Measurements from ENCODE around the gene AKAP14. TPM values are rescaled to one million over a fixed set of nuclear protein-coding genes. Genes with fewer than 3 reads are reported as not detected.
"Not testable (repeated sequence)": the region's sequence is repeated elsewhere in the genome, so short reads cannot be mapped to it uniquely, and the experiment has no call there.

Gene AKAP14
- total RNA-seq, 2 experiments from 2014 or later = not detected

DNA sequence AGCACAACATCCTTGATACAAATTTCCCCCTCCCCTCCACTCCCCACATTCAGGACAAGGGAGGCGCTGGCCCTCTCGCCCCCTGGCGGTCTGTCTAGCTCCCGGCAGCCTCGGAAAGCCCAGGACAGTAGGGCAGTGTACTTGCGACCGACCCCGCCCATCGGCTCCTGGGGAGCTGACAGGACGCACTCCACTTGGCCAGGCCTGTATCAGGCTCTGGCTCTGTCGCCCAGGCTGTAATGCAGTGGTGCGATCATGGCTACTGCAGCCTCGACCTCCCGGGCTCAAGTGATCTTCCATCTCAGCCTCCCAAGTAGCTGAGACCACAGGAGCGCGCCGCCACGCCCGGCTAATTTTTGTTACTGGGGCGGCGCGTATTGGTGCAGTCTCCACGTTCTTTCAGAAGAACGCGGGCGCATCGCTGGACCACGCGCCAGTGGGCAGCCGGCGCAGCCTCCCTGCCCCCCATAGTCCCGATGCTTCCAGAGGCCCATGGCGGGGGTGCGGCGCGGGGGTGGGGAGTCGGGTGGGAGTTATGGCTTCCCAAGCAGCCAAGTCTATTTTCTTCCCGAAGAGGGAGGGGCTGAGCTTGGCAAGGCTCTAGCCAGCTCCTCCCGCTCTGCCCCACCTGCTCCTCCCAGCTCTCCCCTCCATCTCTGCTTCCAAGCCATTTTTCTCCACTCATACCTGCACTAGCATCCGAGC lies 7.8 kb upstream of the AKAP14 start:
- H3K79me2 ChIP-seq (ENCODE audit: insufficient read depth, low read depth, low read length) = no peaks in the 10 kb centered on the region
- no peaks in the 10 kb centered on the region for H3K9me3 ChIP-seq (ENCODE audit: low read length)
- ChIA-PET CTCF (ENCODE audit: unreplicated experiment) (no interaction called here), POLR2A (no interaction called here)
- no peak overlapping the region; the same call in 1 of the 2 replicates for H3K4me2 ChIP-seq (ENCODE audit: low read length)
- no peak overlapping the region for H3K27ac ChIP-seq (ENCODE audit: low read depth, low read length, poor library complexity, severe bottlenecking)
- intact Hi-C loops (cut with micrococcal nuclease; ENCODE audit: unreplicated experiment) = no loop called here
- BruUV-seq (replicated peaks) = no TSS peak
- no peaks in the 10 kb centered on the region for H3K36me3 ChIP-seq (ENCODE audit: insufficient read depth, low read length)
- H3K4me3 ChIP-seq (ENCODE audit: low read depth, low read length, poor library complexity, severe bottlenecking) = no peak overlapping the region
- H4K20me1 ChIP-seq (ENCODE audit: insufficient read depth, low read length) = no peaks in the 10 kb centered on the region
- H3K4me1 ChIP-seq (ENCODE audit: insufficient read depth, low read length, poor library complexity, severe bottlenecking) = no peaks in the 10 kb centered on the region
- no peaks in the 10 kb centered on the region for H3K9me2 ChIP-seq (ENCODE audit: insufficient read depth, low read length)
- peak; percentile 60 for DNase-seq (ENCODE audit: low spot score)
- TF ChIP-seq, protein P1, sequence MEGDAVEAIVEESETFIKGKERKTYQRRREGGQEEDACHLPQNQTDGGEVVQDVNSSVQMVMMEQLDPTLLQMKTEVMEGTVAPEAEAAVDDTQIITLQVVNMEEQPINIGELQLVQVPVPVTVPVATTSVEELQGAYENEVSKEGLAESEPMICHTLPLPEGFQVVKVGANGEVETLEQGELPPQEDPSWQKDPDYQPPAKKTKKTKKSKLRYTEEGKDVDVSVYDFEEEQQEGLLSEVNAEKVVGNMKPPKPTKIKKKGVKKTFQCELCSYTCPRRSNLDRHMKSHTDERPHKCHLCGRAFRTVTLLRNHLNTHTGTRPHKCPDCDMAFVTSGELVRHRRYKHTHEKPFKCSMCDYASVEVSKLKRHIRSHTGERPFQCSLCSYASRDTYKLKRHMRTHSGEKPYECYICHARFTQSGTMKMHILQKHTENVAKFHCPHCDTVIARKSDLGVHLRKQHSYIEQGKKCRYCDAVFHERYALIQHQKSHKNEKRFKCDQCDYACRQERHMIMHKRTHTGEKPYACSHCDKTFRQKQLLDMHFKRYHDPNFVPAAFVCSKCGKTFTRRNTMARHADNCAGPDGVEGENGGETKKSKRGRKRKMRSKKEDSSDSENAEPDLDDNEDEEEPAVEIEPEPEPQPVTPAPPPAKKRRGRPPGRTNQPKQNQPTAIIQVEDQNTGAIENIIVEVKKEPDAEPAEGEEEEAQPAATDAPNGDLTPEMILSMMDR (conservative IDR thresholded peaks at IDR 0.05; ENCODE audit: low read length) = peak; percentile 64
- TF ChIP-seq EZH2phosphoT487 (IDR thresholded peaks at IDR 0.05; ENCODE audit: borderline replicate concordance, low read depth, low read length) = no peak
- H2AFZ ChIP-seq (ENCODE audit: low read length) = no peak overlapping the region

DNA sequence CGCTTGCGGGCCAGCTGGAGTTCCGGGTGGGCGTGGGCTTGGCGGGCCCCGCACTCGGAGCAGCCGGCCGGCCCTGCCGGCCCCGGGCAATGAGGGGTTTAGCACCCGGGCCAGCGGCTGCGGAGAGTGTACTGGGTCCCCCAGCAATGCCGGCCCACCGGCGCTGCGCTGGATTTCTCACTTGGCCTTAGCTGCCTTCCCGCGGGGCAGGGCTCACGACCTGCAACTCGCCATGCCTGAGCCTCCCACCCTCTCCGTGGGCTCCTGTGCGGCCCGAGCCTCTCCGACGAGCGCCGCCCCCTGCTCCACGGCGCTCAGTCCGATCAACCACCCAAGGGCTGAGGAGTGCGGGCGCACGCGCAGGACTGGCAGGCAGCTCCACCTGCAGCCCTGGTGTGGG lies 5.1 kb upstream of the AKAP14 start:
- H3K79me2 ChIP-seq (ENCODE audit: insufficient read depth, low read depth, low read length); CTCF ChIA-PET (ENCODE audit: unreplicated experiment); DNase-seq (ENCODE audit: low spot score); H4K20me1 ChIP-seq (ENCODE audit: insufficient read depth, low read length); H3K36me3 ChIP-seq (ENCODE audit: insufficient read depth, low read length); H3K4me2 ChIP-seq (ENCODE audit: low read length); H3K4me3 ChIP-seq (ENCODE audit: low read depth, low read length, poor library complexity, severe bottlenecking); H3K9me3 ChIP-seq (ENCODE audit: low read length); H3K27ac ChIP-seq (ENCODE audit: low read depth, low read length, poor library complexity, severe bottlenecking); BruUV-seq (replicated peaks); H3K4me1 ChIP-seq (ENCODE audit: insufficient read depth, low read length, poor library complexity, severe bottlenecking); intact Hi-C loops (cut with micrococcal nuclease; ENCODE audit: unreplicated experiment); H2AFZ ChIP-seq (ENCODE audit: low read length); H3K9me2 ChIP-seq (ENCODE audit: insufficient read depth, low read length); POLR2A ChIA-PET: not testable (repeated sequence)

DNA sequence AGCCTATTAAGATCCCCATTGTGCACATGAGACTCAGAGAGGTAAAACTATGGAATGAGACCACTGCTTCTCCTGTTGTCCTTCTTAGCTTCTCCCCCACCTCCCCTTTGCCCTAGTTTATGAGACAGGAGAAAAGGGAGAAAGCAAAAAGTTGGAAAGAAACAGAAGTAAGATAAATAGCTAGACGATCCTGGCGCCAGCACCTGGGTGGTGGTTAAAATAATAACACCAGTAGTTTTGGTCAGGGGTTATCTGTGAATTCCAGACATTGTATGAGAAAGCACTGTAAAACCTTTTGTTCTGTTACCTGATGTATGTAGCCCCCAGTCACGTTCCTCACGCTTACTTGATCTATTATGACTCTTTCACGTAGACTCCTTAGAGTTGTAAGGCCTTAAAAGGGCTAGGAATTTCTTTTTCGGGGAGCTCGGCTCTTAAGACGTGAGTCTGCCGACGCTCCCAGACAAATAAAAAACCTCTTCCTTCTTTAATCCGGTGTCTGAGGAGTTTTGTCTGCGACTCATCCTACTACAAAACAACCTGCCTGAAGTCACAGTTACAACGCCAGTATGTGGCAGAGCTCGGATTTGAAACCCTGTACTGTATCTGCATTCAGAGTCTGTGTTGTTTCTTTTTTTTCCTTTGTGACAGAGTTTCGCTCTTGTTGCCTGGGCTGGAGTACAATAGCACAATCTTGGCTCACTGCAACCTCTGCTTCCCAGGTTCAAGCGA lies 3.6 kb upstream of the AKAP14 start:
- intact Hi-C loops (cut with micrococcal nuclease; ENCODE audit: unreplicated experiment); H3K79me2 ChIP-seq (ENCODE audit: insufficient read depth, low read depth, low read length); BruUV-seq (replicated peaks); DNase-seq (ENCODE audit: low spot score); CTCF ChIA-PET (ENCODE audit: unreplicated experiment); H3K4me3 ChIP-seq (ENCODE audit: low read depth, low read length, poor library complexity, severe bottlenecking); H2AFZ ChIP-seq (ENCODE audit: low read length); H3K9me2 ChIP-seq (ENCODE audit: insufficient read depth, low read length); H3K27ac ChIP-seq (ENCODE audit: low read depth, low read length, poor library complexity, severe bottlenecking); H4K20me1 ChIP-seq (ENCODE audit: insufficient read depth, low read length); H3K4me1 ChIP-seq (ENCODE audit: insufficient read depth, low read length, poor library complexity, severe bottlenecking); H3K9me3 ChIP-seq (ENCODE audit: low read length); H3K36me3 ChIP-seq (ENCODE audit: insufficient read depth, low read length); H3K4me2 ChIP-seq (ENCODE audit: low read length): not testable (repeated sequence)
- POLR2A ChIA-PET = interaction anchor here (0.6 to 1.5 kb wide), 2 partner anchors 22 to 1079 kb away, joined by 3 read pairs; no protein-coding TSS in a partner anchor
